ENCODE results near the gene BMP5.

- no peak for TF ChIP-seq CTCF (IDR thresholded peaks at IDR 0.05)
- TF ChIP-seq POLR2A (IDR thresholded peaks at IDR 0.05), result no peak
Observed at GRCh38 chr6:55888917-55889316, 13.5 kb upstream of the BMP5 start.
